Measurements from ENCODE around the gene ZFP57. TPM values are rescaled to one million over a fixed set of nuclear protein-coding genes. Genes with fewer than 3 reads are reported as not detected.
"Not testable (repeated sequence)": the region's sequence is repeated elsewhere in the genome, so short reads cannot be mapped to it uniquely, and the experiment has no call there.

The ZFP57 gene
- total RNA-seq, 1 experiment from 2014 or later, result 0.83 TPM

- Mint-ChIP-seq H3K4me3 (ENCODE audit: low read depth, unreplicated experiment) (no peak overlapping the region), H3K27ac (ENCODE audit: unreplicated experiment) (peak overlapping the region; percentile 79), H3K36me3 (ENCODE audit: insufficient read depth, unreplicated experiment) (peaks cover 5% of the 10 kb centered on the region), H3K4me1 (ENCODE audit: low read depth, unreplicated experiment) (peaks cover 34% of the 10 kb centered on the region), H3K9me3 (ENCODE audit: low read depth, unreplicated experiment) (no peaks in the 10 kb centered on the region), H3K27me3 (ENCODE audit: unreplicated experiment) (peaks cover 8% of the 10 kb centered on the region)
- peak; percentile 27 for DNase-seq
- TF ChIP-seq, protein P1, sequence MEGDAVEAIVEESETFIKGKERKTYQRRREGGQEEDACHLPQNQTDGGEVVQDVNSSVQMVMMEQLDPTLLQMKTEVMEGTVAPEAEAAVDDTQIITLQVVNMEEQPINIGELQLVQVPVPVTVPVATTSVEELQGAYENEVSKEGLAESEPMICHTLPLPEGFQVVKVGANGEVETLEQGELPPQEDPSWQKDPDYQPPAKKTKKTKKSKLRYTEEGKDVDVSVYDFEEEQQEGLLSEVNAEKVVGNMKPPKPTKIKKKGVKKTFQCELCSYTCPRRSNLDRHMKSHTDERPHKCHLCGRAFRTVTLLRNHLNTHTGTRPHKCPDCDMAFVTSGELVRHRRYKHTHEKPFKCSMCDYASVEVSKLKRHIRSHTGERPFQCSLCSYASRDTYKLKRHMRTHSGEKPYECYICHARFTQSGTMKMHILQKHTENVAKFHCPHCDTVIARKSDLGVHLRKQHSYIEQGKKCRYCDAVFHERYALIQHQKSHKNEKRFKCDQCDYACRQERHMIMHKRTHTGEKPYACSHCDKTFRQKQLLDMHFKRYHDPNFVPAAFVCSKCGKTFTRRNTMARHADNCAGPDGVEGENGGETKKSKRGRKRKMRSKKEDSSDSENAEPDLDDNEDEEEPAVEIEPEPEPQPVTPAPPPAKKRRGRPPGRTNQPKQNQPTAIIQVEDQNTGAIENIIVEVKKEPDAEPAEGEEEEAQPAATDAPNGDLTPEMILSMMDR (IDR thresholded peaks at IDR 0.05; ENCODE audit: unreplicated experiment), result no peak
- no TSS peak for BruUV-seq (replicated peaks)
- intact Hi-C loops (cut with micrococcal nuclease; ENCODE audit: unreplicated experiment), result no loop called here
- CTCF ChIA-PET, result interaction anchor here (0.6 to 3.0 kb wide), 8 partner anchors 11 to 762 kb away, joined by 3 to 28 read pairs (median 5); partner anchors contain the start of gene GABBR1
Observed at GRCh38 chr6:29676981-29677601, 3.9 kb downstream of the ZFP57 start.

DNA sequence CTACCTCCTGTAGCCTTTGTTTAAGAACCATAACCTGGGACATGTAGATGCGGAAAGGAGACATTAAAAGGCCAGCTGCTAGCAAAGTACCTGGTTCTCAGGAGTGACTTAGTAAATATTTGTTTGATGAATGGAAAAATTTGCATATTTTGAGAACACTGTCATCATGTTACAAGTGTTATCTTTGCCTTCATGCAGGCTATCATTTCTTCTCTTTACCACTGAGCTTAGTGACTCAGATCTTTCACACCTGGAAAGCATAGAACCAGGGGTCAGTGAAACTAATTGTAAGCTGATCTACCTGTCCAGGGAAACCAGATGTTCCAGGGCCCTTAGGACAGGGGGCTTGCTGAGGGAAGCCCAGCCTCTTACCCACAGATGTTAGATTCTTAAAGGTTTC is 5.4 kb downstream of the ZFP57 start:
- Mint-ChIP-seq H3K27ac (ENCODE audit: unreplicated experiment) (peak overlapping the region; percentile 22), H3K4me3 (ENCODE audit: low read depth, unreplicated experiment) (no peak overlapping the region), H3K27me3 (ENCODE audit: unreplicated experiment) (peaks cover 23% of the 10 kb centered on the region), H3K9me3 (ENCODE audit: low read depth, unreplicated experiment) (no peaks in the 10 kb centered on the region), H3K4me1 (ENCODE audit: low read depth, unreplicated experiment) (peaks cover 34% of the 10 kb centered on the region), H3K36me3 (ENCODE audit: insufficient read depth, unreplicated experiment) (peaks cover 5% of the 10 kb centered on the region)
- no TSS peak for BruUV-seq (replicated peaks)
- DNase-seq, result no peak
- intact Hi-C loops (cut with micrococcal nuclease; ENCODE audit: unreplicated experiment), result no loop called here
- TF ChIP-seq, protein P1 (IDR thresholded peaks at IDR 0.05; ENCODE audit: unreplicated experiment), result no peak
- CTCF ChIA-PET, result interaction anchor here (0.7 to 1.3 kb wide), 4 partner anchors 16 to 375 kb away, joined by 3 read pairs; no protein-coding TSS in a partner anchor

GRCh38 chr6:29674008-29674407 is 6.9 kb downstream of the ZFP57 start:
- H3K27me3 Mint-ChIP-seq (ENCODE audit: unreplicated experiment), result peaks cover 30% of the 10 kb centered on the region
- no peaks in the 10 kb centered on the region for H3K9me3 Mint-ChIP-seq (ENCODE audit: low read depth, unreplicated experiment)
- no peak for DNase-seq
- no peak overlapping the region for H3K4me3 Mint-ChIP-seq (ENCODE audit: low read depth, unreplicated experiment)
- H3K4me1 Mint-ChIP-seq (ENCODE audit: low read depth, unreplicated experiment), result peaks cover 26% of the 10 kb centered on the region
- intact Hi-C loops (cut with micrococcal nuclease; ENCODE audit: unreplicated experiment), result no loop called here
- H3K36me3 Mint-ChIP-seq (ENCODE audit: insufficient read depth, unreplicated experiment), result peaks cover 5% of the 10 kb centered on the region
- TF ChIP-seq, protein P1 (IDR thresholded peaks at IDR 0.05; ENCODE audit: unreplicated experiment), result no peak
- no TSS peak for BruUV-seq (replicated peaks)
- H3K27ac Mint-ChIP-seq (ENCODE audit: unreplicated experiment), result no peak overlapping the region
- CTCF ChIA-PET, result no interaction called here

GRCh38 chr6:29673161-29673560 is 7.8 kb downstream of the ZFP57 start:
- TF ChIP-seq, protein P1 (IDR thresholded peaks at IDR 0.05; ENCODE audit: unreplicated experiment), result no peak

GRCh38 chr6:29672116-29672515 is 8.8 kb downstream of the ZFP57 start:
- BruUV-seq (replicated peaks); intact Hi-C loops (cut with micrococcal nuclease; ENCODE audit: unreplicated experiment); H3K27ac Mint-ChIP-seq (ENCODE audit: unreplicated experiment); H3K4me3 Mint-ChIP-seq (ENCODE audit: low read depth, unreplicated experiment); H3K9me3 Mint-ChIP-seq (ENCODE audit: low read depth, unreplicated experiment); DNase-seq; H3K36me3 Mint-ChIP-seq (ENCODE audit: insufficient read depth, unreplicated experiment): not testable (repeated sequence)
- peaks cover 16% of the 10 kb centered on the region for H3K4me1 Mint-ChIP-seq (ENCODE audit: low read depth, unreplicated experiment)
- CTCF ChIA-PET, result interaction anchor here (3.4 kb wide), 1 partner anchor 19 kb away, joined by 10 read pairs; no protein-coding TSS in a partner anchor
- peaks cover 47% of the 10 kb centered on the region for H3K27me3 Mint-ChIP-seq (ENCODE audit: unreplicated experiment)

More at GRCh38 chr6:29673161-29673560, 7.8 kb downstream of the ZFP57 start:
- peaks cover 36% of the 10 kb centered on the region for H3K27me3 Mint-ChIP-seq (ENCODE audit: unreplicated experiment)
- DNase-seq, result no peak
- no peaks in the 10 kb centered on the region for H3K9me3 Mint-ChIP-seq (ENCODE audit: low read depth, unreplicated experiment)
- intact Hi-C loops (cut with micrococcal nuclease; ENCODE audit: unreplicated experiment), result no loop called here
- peaks cover 25% of the 10 kb centered on the region for H3K4me1 Mint-ChIP-seq (ENCODE audit: low read depth, unreplicated experiment)
- H3K4me3 Mint-ChIP-seq (ENCODE audit: low read depth, unreplicated experiment), result no peak overlapping the region
- CTCF ChIA-PET, result no interaction called here
- no peak overlapping the region for H3K27ac Mint-ChIP-seq (ENCODE audit: unreplicated experiment)
- BruUV-seq (replicated peaks), result no TSS peak
- peaks cover 5% of the 10 kb centered on the region for H3K36me3 Mint-ChIP-seq (ENCODE audit: insufficient read depth, unreplicated experiment)
